ENCODE data around the gene APBA2.

APBA2 gene

GRCh38 chr15:29105151-29105854, 219.5 kb downstream of the APBA2 start:
- no CpG with 5 or more reads among the region's 22 CpGs for WGBS, 2 donors (ENCODE audit: extremely low coverage in 2 of 2, insufficient read length in 2 of 2, insufficient replicate concordance in 1 of 2)
- H3K23ac ChIP-seq (ENCODE audit: low read depth, low read length, poor library complexity): no peak overlapping the region

GRCh38 chr15:29106116-29106515, 220.3 kb downstream of the APBA2 start:
- no CpG with 5 or more reads among the region's 4 CpGs for WGBS, 2 donors (ENCODE audit: extremely low coverage in 2 of 2, insufficient read length in 2 of 2, insufficient replicate concordance in 1 of 2)
- Histone ChIP-seq H2AK5ac (ENCODE audit: low read depth, low read length) (no peak overlapping the region), H2AFZ (ENCODE audit: low read length) (no peak overlapping the region), H2BK5ac (ENCODE audit: low read length) (no peak overlapping the region), H2BK12ac (ENCODE audit: low read length) (no peak overlapping the region), H3K27me3 (ENCODE audit: control insufficient read depth in 3 of 3, insufficient read depth in 3 of 3, low read depth in 1 of 3, low read length in 3 of 3) (no peaks in the 10 kb centered on the region), H3K23ac (ENCODE audit: low read depth, low read length, poor library complexity) (no peak overlapping the region), H3K9ac (ENCODE audit: low read depth, low read length, poor library complexity) (no peak overlapping the region), H3K4me2 (ENCODE audit: insufficient read depth, low read length, poor library complexity, severe bottlenecking) (no peak overlapping the region), H2BK15ac (ENCODE audit: low read length) (no peak overlapping the region), H4K8ac (ENCODE audit: low read depth, low read length) (no peak overlapping the region), H3K14ac (ENCODE audit: low read length) (no peak overlapping the region), H4K91ac (ENCODE audit: low read depth, low read length, poor library complexity) (no peak overlapping the region), H3K9me3 (replicated peaks in 1 of 2; ENCODE audit: control insufficient read depth in 2 of 2, insufficient read depth in 1 of 2, low read depth in 1 of 2, low read length in 2 of 2) (no peaks in the 10 kb centered on the region), H3K4me1 (ENCODE audit: control insufficient read depth in 2 of 2, insufficient read depth in 1 of 2, low read depth in 1 of 2, low read length in 2 of 2) (peaks cover 0 to 9% of the 10 kb centered on the region in 2 donors), H3K36me3 (replicated peaks in 1 of 2; ENCODE audit: control insufficient read depth in 2 of 2, insufficient read depth in 2 of 2, low read length in 2 of 2) (peaks cover 21 to 82% of the 10 kb centered on the region in 2 donors), H3K27ac (replicated peaks; ENCODE audit: low read length) (no peak overlapping the region), H3K79me1 (ENCODE audit: low read depth, low read length) (peaks cover 7% of the 10 kb centered on the region), H3K4me3 (ENCODE audit: low read length in 2 of 2) (no peak overlapping the region), H2BK120ac (ENCODE audit: low read depth, low read length) (no peak overlapping the region), H3K18ac (ENCODE audit: low read length) (no peak overlapping the region), H3K4ac (ENCODE audit: low read length) (no peak overlapping the region)
- DNase-seq (ENCODE audit: low spot score): no peak

More at GRCh38 chr15:29105151-29105854, 219.5 kb downstream of the APBA2 start:
- Histone ChIP-seq H2BK5ac (ENCODE audit: low read length) (peak overlapping the region; percentile 19), H3K27me3 (ENCODE audit: control insufficient read depth in 3 of 3, insufficient read depth in 3 of 3, low read depth in 1 of 3, low read length in 3 of 3) (no peaks in the 10 kb centered on the region), H4K91ac (ENCODE audit: low read depth, low read length, poor library complexity) (no peak overlapping the region), H3K9ac (ENCODE audit: low read depth, low read length, poor library complexity) (peak overlapping the region; percentile 32), H2AFZ (ENCODE audit: low read length) (no peak overlapping the region), H2BK120ac (ENCODE audit: low read depth, low read length) (no peak overlapping the region), H3K4me2 (ENCODE audit: insufficient read depth, low read length, poor library complexity, severe bottlenecking) (no peak overlapping the region), H4K8ac (ENCODE audit: low read depth, low read length) (no peak overlapping the region), H3K14ac (ENCODE audit: low read length) (no peak overlapping the region), H3K27ac (replicated peaks; ENCODE audit: low read length) (no peak overlapping the region), H3K4me1 (ENCODE audit: control insufficient read depth in 2 of 2, insufficient read depth in 1 of 2, low read depth in 1 of 2, low read length in 2 of 2) (peaks cover 0 to 9% of the 10 kb centered on the region in 2 donors), H3K79me1 (ENCODE audit: low read depth, low read length) (peaks cover 7% of the 10 kb centered on the region), H3K4ac (ENCODE audit: low read length) (no peak overlapping the region), H3K4me3 (ENCODE audit: low read length in 2 of 2) (no peak overlapping the region), H3K9me3 (replicated peaks in 1 of 2; ENCODE audit: control insufficient read depth in 2 of 2, insufficient read depth in 1 of 2, low read depth in 1 of 2, low read length in 2 of 2) (no peaks in the 10 kb centered on the region), H2AK5ac (ENCODE audit: low read depth, low read length) (no peak overlapping the region), H3K18ac (ENCODE audit: low read length) (no peak overlapping the region), H2BK12ac (ENCODE audit: low read length) (no peak overlapping the region), H2BK15ac (ENCODE audit: low read length) (peak overlapping the region; percentile 15), H3K36me3 (replicated peaks in 1 of 2; ENCODE audit: control insufficient read depth in 2 of 2, insufficient read depth in 2 of 2, low read length in 2 of 2) (peaks cover 21 to 82% of the 10 kb centered on the region in 2 donors)
- DNase-seq (ENCODE audit: low spot score): no peak

GRCh38 chr15:29106551-29107290, 220.9 kb downstream of the APBA2 start:
- H3K4ac ChIP-seq (ENCODE audit: low read length): no peak overlapping the region
- H3K27me3 ChIP-seq (ENCODE audit: control insufficient read depth in 3 of 3, insufficient read depth in 3 of 3, low read depth in 1 of 3, low read length in 3 of 3): no peaks in the 10 kb centered on the region
- peaks cover 17 to 77% of the 10 kb centered on the region in 2 donors for H3K36me3 ChIP-seq (replicated peaks in 1 of 2; ENCODE audit: control insufficient read depth in 2 of 2, insufficient read depth in 2 of 2, low read length in 2 of 2)
- H2AK5ac ChIP-seq (ENCODE audit: low read depth, low read length): no peak overlapping the region
- no peaks in the 10 kb centered on the region for H3K9me3 ChIP-seq (replicated peaks in 1 of 2; ENCODE audit: control insufficient read depth in 2 of 2, insufficient read depth in 1 of 2, low read depth in 1 of 2, low read length in 2 of 2)
- WGBS, 2 donors (ENCODE audit: extremely low coverage in 2 of 2, insufficient read length in 2 of 2, insufficient replicate concordance in 1 of 2): no CpG with 5 or more reads among the region's 21 CpGs
- H2BK120ac ChIP-seq (ENCODE audit: low read depth, low read length): no peak overlapping the region
- no peak overlapping the region for H2BK5ac ChIP-seq (ENCODE audit: low read length)
- H3K18ac ChIP-seq (ENCODE audit: low read length): peak overlapping the region; percentile 72
- H3K4me3 ChIP-seq (ENCODE audit: low read length in 2 of 2): no peak overlapping the region
- H2AFZ ChIP-seq (ENCODE audit: low read length): no peak overlapping the region
- H2BK12ac ChIP-seq (ENCODE audit: low read length): peak overlapping the region; percentile 66
- no peak overlapping the region for H4K91ac ChIP-seq (ENCODE audit: low read depth, low read length, poor library complexity)
- H3K79me1 ChIP-seq (ENCODE audit: low read depth, low read length): peaks cover 7% of the 10 kb centered on the region
- no peak overlapping the region for H3K9ac ChIP-seq (ENCODE audit: low read depth, low read length, poor library complexity)
- no peak overlapping the region for H3K27ac ChIP-seq (replicated peaks; ENCODE audit: low read length)
- no peak overlapping the region for H4K8ac ChIP-seq (ENCODE audit: low read depth, low read length)
- H2BK15ac ChIP-seq (ENCODE audit: low read length): no peak overlapping the region
- no peak overlapping the region for H3K14ac ChIP-seq (ENCODE audit: low read length)
- peaks cover 0 to 9% of the 10 kb centered on the region in 2 donors for H3K4me1 ChIP-seq (ENCODE audit: control insufficient read depth in 2 of 2, insufficient read depth in 1 of 2, low read depth in 1 of 2, low read length in 2 of 2)
- peak overlapping the region; percentile 81 for H3K23ac ChIP-seq (ENCODE audit: low read depth, low read length, poor library complexity)
- H3K4me2 ChIP-seq (ENCODE audit: insufficient read depth, low read length, poor library complexity, severe bottlenecking): no peak overlapping the region
- DNase-seq (ENCODE audit: low spot score): no peak

GRCh38 chr15:29107291-29107890, 221.6 kb downstream of the APBA2 start:
- Histone ChIP-seq H2BK5ac (ENCODE audit: low read length) (no peak overlapping the region), H3K4me1 (ENCODE audit: control insufficient read depth in 2 of 2, insufficient read depth in 1 of 2, low read depth in 1 of 2, low read length in 2 of 2) (peaks cover 0 to 9% of the 10 kb centered on the region in 2 donors), H3K14ac (ENCODE audit: low read length) (no peak overlapping the region), H2AK5ac (ENCODE audit: low read depth, low read length) (no peak overlapping the region), H3K9ac (ENCODE audit: low read depth, low read length, poor library complexity) (no peak overlapping the region), H2BK15ac (ENCODE audit: low read length) (no peak overlapping the region), H4K91ac (ENCODE audit: low read depth, low read length, poor library complexity) (no peak overlapping the region), H3K9me3 (replicated peaks in 1 of 2; ENCODE audit: control insufficient read depth in 2 of 2, insufficient read depth in 1 of 2, low read depth in 1 of 2, low read length in 2 of 2) (no peaks in the 10 kb centered on the region), H3K36me3 (replicated peaks in 1 of 2; ENCODE audit: control insufficient read depth in 2 of 2, insufficient read depth in 2 of 2, low read length in 2 of 2) (peaks cover 17 to 71% of the 10 kb centered on the region in 2 donors), H3K27me3 (ENCODE audit: control insufficient read depth in 3 of 3, insufficient read depth in 3 of 3, low read depth in 1 of 3, low read length in 3 of 3) (no peaks in the 10 kb centered on the region), H3K27ac (replicated peaks; ENCODE audit: low read length) (no peak overlapping the region), H2BK120ac (ENCODE audit: low read depth, low read length) (no peak overlapping the region), H3K23ac (ENCODE audit: low read depth, low read length, poor library complexity) (peak overlapping the region; percentile 81), H3K4ac (ENCODE audit: low read length) (no peak overlapping the region), H2BK12ac (ENCODE audit: low read length) (no peak overlapping the region), H3K4me2 (ENCODE audit: insufficient read depth, low read length, poor library complexity, severe bottlenecking) (no peak overlapping the region), H3K18ac (ENCODE audit: low read length) (peak overlapping the region; percentile 67), H3K79me1 (ENCODE audit: low read depth, low read length) (peaks cover 7% of the 10 kb centered on the region), H3K4me3 (ENCODE audit: low read length in 2 of 2) (no peak overlapping the region), H2AFZ (ENCODE audit: low read length) (no peak overlapping the region), H4K8ac (ENCODE audit: low read depth, low read length) (no peak overlapping the region)
- WGBS, 2 donors (ENCODE audit: extremely low coverage in 2 of 2, insufficient read length in 2 of 2, insufficient replicate concordance in 1 of 2): no CpG with 5 or more reads among the region's 19 CpGs
- no peak for DNase-seq (ENCODE audit: low spot score)
